ENCODE data around the gene MPRIP.
A peak's percentile ranks its signal among the peaks of the same experiment; 100 is the strongest.

MPRIP gene

DNA sequence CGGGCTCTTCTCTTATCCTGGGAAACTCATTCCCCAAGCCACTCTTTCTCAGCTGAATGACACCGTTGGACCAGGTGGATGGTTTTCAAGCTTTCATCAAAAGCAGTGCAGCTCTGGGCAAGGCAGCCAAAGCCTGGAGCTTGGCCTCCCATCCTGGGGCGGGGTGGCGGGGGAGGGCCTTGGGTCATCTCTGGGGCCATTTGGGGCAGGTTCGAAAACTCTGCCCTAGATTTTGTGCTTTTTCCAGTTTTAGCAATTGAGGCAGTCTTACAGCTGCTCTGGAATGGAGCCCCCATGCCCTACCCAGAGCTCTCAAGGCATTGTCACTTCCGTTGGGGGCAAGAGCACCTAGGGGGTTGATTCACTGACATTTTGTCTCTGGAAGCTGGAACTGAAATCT is 9.1 kb downstream of the MPRIP start:
- DNase-seq (ENCODE audit: low spot score): no peak

GRCh38 chr17:17051791-17052461 is 9.7 kb downstream of the MPRIP start:
- DNase-seq (ENCODE audit: low spot score): peak; percentile 80

GRCh38 chr17:17052462-17053221 is 10.4 kb downstream of the MPRIP start:
- no peak for DNase-seq (ENCODE audit: low spot score)

DNA sequence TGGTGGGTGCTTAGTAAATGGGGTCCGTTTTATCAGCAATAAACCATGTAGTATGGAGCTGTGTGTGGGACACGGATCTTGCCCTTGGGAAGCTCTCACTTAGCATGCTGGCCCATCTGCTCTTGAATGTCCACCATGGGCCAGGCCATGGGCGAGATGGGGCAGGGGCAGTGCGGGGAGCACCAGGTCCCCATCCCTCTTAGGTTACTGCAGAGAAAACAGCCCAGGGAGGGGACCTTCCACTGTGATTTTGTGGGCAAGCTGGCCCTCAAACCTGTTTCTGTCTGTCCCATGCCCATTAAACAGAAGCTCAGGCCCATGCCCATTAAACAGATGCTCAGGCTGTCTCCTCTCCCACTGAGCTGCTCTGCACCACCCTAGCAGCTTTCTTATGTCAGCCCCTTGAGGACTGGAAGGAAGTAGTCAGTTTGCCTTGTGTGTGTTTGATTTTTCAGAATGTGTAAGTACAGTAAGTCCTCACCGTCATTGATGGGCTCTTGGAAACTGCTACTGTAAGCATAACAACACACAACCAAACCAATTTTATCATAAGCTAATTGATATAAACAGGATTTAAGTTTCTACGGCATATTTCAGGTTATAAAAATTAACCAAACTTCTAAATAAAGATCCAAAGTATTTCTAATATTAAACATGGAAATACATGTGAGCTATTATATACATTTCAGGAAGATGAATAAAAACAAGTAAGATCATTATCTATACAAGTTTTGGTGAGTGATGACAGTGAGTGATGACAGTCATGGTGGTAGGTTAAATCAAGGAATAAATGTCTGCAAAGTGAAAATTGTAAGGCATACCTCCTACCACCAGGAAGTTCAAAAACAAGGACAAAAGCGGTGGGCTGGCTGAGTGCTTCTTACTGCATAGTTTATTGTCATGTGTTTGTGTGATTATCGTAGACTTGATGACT is 11.5 kb downstream of the MPRIP start:
- DNase-seq (ENCODE audit: low spot score): no peak

- DNase-seq (ENCODE audit: low spot score): no peak
These were observed 12.4 kb downstream of the MPRIP start for GRCh38 chr17:17054636-17055035.

DNA sequence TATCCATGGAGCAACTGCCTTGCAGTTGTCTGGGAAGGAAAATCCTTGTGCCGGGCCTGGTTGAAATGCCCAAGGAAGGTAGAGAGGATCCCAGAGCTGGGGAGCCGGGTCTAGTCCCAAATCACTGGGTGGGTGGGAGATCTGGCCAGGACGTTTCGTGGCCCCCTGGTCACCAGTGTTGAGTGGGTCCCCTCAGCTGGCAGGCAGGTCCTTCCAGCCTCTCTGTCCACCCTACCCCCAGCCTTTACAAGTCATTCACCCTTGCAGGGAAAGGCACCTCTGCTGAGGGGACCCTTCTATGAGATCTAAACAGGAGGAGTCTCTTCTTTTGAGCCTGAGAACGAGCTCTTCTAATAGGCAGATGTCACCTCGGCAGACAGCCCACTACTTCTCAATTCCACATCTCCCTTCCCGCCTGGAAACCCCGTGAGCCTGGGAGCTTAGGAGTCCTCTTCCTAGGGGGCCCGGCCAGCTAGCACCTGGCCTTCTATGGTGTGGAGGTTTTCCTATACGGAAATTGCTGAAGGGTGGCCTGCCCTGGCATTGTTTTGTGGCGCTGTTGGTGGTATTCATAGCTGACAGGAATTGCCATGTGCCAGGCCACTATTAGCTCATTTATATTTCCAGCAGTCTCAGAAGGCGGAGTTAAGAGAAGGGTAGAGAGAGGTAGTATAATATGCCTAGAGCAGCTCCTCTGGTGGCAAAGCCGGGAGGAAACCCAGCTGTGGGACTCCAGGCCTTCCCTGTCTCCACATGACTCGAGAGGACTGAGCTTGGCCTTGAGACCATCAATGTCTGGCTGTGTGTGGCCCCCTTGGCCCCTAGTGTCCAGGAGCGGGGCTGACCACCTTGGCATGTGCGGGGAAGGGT is 13.3 kb downstream of the MPRIP start:
- peak; percentile 57 for DNase-seq (ENCODE audit: low spot score)

- DNase-seq (ENCODE audit: low spot score): peak; percentile 72
These were observed 13.9 kb downstream of the MPRIP start for GRCh38 chr17:17056156-17056539.

DNA sequence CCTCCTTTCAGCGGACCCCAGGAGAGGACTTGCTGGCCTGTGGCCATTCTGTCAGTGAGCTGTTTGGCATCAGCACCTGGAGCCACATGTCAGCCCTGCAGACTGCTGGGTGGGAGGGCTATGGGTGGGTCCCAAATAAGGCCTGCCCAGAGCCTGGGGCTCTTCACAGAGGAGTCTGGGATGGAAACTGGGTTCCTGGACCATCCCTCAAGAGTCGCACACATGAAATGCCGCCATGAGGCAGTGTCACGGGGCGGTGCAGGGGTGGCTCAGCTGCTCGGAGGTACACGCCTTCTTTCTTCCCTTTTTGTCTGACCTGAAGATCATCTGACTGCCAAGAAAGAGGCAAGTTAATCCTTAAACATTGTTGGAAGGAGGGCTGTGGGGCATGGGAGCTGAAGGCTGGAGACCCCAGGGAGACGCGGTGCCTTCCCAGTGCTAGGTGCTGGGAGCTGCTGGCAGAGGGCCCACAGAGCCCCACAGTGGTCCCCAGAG is 14.8 kb downstream of the MPRIP start:
- DNase-seq (ENCODE audit: low spot score): no peak

GRCh38 chr17:17058304-17058703 is 16.0 kb downstream of the MPRIP start:
- DNase-seq (ENCODE audit: low spot score): no peak

DNA sequence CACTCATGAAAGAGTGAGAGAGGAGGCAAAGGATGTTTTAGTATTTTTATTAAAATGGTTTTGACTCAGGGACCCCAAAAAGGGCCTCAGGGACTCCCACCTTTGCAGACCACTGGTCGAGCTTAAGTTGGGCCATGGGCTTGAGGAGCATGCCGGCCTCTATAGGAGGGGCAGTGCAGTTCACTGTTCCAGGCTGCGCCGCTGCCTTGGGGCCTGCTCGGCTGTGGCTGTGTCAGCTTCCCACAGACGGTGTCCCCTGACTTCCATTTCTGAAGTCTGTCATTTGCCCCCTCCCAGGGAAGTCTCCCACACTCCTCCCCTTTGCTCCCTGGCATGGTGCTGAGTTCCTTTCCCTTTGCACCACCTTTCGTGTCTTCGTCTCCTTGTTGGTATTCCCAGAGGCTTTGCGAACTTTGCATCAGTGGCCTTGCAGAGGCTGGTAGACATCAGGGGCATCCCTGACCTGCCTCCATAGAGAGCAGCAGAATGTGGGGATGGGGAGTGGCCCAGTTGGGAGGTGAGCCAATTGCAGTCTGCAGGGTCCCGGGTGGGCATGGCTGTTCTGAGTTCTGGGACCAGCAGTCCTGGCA is 17.1 kb downstream of the MPRIP start:
- DNase-seq (ENCODE audit: low spot score): no peak

GRCh38 chr17:17060001-17060922 is 18.0 kb downstream of the MPRIP start:
- DNase-seq (ENCODE audit: low spot score): no peak

- no peak for DNase-seq (ENCODE audit: low spot score)
These were observed 18.7 kb downstream of the MPRIP start for GRCh38 chr17:17060930-17061329.

DNA sequence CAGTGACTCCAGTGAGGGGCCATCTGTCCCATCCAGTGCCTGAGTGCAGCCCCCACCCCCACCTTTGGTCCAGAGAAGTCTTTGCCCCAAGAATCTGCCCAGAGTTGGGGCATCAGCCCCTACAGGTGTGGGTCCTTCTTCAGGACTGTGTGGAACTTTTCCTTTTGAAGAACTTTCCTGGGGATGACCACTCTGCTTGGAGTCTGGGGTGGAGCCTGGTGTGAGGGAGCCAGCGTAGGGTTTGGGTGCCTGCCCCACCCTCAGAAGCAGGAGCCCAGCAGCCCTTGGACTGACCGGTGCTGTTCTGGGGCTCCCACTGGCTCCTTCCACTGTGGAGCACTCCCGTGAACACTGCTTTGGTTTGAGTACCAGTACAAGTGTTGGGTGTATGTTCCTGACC is 19.3 kb downstream of the MPRIP start:
- DNase-seq (ENCODE audit: low spot score): no peak

- DNase-seq (ENCODE audit: low spot score): no peak
These were observed 20.1 kb downstream of the MPRIP start for GRCh38 chr17:17062356-17062755.

GRCh38 chr17:17062866-17063265 is 20.6 kb downstream of the MPRIP start:
- no peak for DNase-seq (ENCODE audit: low spot score)

- no peak for DNase-seq (ENCODE audit: low spot score)
These were observed 21.4 kb downstream of the MPRIP start for GRCh38 chr17:17063546-17064122.

- no peak for DNase-seq (ENCODE audit: low spot score)
These were observed 22.1 kb downstream of the MPRIP start for GRCh38 chr17:17064322-17064721.

- no peak for DNase-seq (ENCODE audit: low spot score)
These were observed 23.8 kb downstream of the MPRIP start for GRCh38 chr17:17066021-17066420.

DNA sequence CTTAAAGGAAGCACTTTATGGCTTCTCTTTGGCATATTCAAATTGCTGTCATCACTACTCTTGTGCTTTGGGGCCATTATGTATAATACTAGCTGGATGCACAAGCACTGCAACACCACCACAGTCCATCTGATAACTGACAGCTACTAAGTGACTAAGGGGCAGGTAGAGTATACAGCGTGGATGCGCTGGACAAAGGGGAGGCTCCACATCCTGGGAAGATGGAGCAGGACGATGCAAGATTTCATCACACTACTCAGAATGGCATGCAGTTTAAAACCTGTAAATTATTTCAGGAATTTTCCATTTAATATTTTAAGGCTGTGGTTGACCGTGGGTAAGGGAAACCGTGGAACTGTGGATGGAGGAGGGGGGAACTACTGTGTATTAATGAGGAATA is 25.0 kb downstream of the MPRIP start:
- peak; percentile 65 for DNase-seq (ENCODE audit: low spot score)

DNA sequence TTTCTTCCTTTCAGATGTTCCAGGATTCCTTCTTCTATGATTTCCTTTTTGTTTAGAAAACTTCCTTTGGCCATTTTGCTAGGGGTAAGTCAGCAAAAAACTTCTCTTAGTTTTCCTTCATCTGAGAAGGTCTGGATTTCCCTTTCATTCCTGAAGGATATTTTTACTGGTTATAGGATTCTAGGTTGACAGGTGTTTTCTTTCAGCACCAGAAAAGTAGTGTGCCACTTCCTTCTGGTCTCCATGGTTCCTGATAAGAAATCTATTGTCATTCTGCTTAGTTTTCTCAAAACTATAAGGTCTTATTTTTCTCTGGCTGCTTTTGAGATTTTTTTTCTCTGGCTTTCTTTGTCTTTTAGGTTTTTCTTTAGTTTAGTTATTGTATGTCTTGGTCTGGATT is 27.6 kb downstream of the MPRIP start:
- DNase-seq (ENCODE audit: low spot score): no peak

Measured in hepatic stellate cell (primary cell).